Omental fat pad (tissue), 4 donors: Measurements from ENCODE around the gene ZFAND3. TPM values are rescaled to one million over a fixed set of nuclear protein-coding genes. Genes with fewer than 3 reads are reported as not detected.

Source experiments
- ATAC-seq: fragments of 150-250 bp; one replicate; pipeline ENCODE4 v1.9.1; 2016; ENCODE audit warnings: mild to moderate bottlenecking, moderate library complexity; ENCODE audit not compliant: low FRiP score
- DNase-seq: peaks from one replicate; pipeline ENCODE4 v3.0.0-alpha.2; 2019; ENCODE audit warnings: low spot score
- total RNA-seq, 4 donors: library from RNA; depleted of rRNA; stranded (reverse); fragments of >200 nt; gene quantifications; one replicate each; pipeline ENCODE4 v1.1.0, GENCODE V29; 2016
- TF ChIP-seq, protein P1 (sequence below), 3 donors: fragments of 450-650 bp; IDR thresholded peaks; one replicate each; pipeline ENCODE4 v1.5.1; 2016 to 2017; ENCODE audit warnings: antibody characterized with exemption in 3 of 3, mild to moderate bottlenecking in 3 of 3, moderate library complexity in 2 of 3

Gene ZFAND3
- total RNA-seq, 4 donors from 2014 or later: 28.8 to 43.8 (median 38.0) TPM

DNA sequence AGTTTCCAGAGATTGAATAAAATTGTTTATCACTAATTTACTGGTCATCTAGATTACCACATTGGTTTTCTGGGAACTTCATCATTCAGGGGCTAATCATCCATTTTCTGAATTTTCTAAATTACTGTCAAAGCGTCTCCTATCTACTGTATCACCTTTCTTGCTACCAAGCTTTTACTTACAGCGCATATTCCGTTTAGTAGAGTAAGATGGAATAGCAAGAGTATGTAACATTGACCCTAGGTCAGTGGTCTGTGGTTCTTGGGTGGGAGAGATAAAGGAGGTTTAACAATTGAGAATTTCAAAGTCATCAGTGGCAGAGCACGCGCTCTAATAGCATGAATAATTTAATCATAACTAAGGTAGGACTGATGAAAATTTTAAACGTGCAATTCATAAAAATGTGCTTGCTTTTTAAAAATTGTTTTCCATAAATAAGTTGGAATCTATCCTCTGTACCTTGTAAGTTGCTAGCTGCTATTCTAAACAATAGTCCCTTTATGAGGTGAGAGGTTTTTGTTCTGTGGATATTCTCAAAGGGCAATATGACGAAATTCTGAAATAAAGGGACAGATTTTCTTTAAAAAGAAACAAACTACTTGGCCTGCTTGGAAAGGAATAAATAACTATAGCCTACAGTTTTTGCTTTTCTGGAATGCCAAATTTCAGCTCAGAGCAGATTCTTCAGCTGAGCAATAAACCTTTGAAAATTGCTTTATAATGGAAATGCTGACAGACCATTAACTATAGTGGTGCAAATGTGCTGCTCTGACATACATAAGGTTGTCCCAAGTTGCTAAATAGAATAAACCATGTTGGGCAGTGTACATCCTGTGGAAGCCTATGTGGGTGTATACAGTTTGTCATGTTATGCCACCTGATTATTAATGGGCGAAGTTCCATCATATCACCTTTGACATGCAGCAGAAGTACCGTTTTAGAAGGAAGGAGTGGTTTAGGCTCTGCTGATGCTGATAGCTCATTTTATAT, 84.1 kb downstream of the ZFAND3 start:
- ATAC-seq (no peak), DNase-seq (no peak)
- TF ChIP-seq, protein P1, sequence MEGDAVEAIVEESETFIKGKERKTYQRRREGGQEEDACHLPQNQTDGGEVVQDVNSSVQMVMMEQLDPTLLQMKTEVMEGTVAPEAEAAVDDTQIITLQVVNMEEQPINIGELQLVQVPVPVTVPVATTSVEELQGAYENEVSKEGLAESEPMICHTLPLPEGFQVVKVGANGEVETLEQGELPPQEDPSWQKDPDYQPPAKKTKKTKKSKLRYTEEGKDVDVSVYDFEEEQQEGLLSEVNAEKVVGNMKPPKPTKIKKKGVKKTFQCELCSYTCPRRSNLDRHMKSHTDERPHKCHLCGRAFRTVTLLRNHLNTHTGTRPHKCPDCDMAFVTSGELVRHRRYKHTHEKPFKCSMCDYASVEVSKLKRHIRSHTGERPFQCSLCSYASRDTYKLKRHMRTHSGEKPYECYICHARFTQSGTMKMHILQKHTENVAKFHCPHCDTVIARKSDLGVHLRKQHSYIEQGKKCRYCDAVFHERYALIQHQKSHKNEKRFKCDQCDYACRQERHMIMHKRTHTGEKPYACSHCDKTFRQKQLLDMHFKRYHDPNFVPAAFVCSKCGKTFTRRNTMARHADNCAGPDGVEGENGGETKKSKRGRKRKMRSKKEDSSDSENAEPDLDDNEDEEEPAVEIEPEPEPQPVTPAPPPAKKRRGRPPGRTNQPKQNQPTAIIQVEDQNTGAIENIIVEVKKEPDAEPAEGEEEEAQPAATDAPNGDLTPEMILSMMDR (IDR thresholded peaks at IDR 0.05): no peak

DNA sequence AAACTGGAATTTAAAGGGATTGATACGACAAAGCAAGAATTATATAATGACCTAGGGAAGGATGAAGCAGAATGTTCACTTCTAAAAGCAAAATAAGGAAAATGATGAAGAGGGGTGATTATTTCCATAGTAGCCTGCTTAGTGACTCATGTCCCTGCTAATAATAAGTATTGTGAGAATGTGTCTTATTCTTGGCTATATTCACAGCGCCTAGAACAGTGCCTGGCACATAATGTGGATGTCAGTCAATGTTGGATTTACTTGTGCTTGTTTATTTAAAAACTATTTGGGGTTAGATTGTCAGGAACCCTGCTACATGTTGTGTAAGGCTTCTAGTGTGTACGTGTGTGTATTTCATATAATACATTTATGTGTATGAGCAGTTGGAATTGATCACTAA, 85.1 kb downstream of the ZFAND3 start:
- ATAC-seq: no peak
- TF ChIP-seq, protein P1 (IDR thresholded peaks at IDR 0.05): no peak

DNA sequence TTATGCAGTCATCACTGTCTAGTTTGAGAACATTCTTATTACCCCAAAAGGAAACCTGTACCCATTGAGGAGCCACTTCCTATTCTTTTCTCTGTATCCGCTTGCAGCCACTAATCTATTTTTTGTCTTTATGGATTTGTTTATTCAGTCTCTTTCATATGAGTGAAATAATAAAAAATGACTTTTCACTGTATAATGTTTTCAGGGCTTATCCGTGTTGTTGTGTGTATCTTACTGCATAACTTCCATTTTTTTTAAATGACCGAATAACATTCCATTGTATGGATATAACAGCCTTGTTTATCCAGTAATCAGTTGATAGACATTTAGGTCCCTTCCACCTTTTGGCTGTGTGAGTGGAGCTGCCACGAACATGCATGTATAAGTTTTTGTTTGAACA, 86.6 kb downstream of the ZFAND3 start:
- DNase-seq (no peak), ATAC-seq (no peak)
- TF ChIP-seq, protein P1 (IDR thresholded peaks at IDR 0.05): no peak

More for the DNA sequence above, 85.1 kb downstream of the ZFAND3 start:
- DNase-seq: no peak

DNA sequence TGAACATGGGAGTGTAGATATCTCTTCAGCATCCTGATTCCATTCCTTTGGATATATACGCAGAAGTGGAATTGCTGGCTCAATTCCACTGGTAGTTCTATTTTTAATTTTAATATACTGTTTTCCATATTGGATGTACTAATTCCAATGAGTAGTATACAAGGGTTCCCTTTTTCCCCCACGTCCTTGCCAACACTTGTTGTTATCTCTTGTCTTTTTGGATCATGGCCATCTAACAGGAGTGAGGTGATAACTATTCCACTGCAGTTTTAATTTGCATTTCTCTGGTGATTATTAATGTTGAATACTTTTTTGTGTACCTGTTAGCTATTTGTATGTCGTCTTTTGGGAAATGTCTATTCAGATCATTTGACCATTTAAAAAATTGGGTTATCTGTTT, 91.5 kb downstream of the ZFAND3 start:
- TF ChIP-seq, protein P1 (IDR thresholded peaks at IDR 0.05): no peak

DNA sequence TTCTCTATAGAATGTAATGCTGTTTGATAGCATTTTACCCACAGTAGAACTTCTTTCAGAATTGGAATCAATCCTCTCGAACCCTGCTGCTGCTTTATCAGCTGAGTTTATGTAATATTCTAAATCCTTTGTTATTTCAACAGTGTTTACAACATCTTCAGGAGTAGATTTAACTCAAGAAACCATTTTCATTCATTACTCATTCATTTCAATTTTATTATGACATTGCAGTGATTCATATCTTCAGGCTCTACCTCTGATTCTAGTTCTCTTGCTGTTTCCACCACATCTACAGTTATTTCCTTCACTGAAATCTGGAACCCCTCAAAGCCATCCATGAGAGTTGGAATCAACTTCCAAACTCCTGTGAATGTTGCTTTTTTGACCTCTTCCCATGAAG, 93.7 kb downstream of the ZFAND3 start:
- ATAC-seq (no peak), DNase-seq (no peak)
- TF ChIP-seq, protein P1 (IDR thresholded peaks at IDR 0.05): no peak

More for the DNA sequence above, 91.5 kb downstream of the ZFAND3 start:
- ATAC-seq: no peak
- DNase-seq: no peak

DNA sequence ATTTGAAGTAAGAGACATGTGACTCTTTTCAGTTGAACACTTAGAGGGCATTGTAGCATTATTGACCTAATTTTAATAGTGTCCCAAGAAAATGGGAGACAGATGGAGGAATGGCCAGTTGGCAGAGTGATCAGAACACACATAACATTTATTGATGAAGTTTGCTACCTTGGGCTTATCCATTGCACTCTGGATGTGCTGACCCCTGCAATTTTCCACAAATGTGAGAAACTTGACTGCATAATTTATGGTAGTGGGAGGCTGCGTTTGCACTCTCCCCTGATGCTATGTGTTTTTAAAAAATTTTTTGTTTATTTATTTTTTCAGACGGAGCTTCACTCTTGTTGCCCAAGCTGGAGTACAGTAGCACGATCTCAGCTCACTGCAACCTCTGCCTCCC, 95.9 kb downstream of the ZFAND3 start:
- ATAC-seq: no peak
- DNase-seq: no peak
- TF ChIP-seq, protein P1 (IDR thresholded peaks at IDR 0.05): no peak

DNA sequence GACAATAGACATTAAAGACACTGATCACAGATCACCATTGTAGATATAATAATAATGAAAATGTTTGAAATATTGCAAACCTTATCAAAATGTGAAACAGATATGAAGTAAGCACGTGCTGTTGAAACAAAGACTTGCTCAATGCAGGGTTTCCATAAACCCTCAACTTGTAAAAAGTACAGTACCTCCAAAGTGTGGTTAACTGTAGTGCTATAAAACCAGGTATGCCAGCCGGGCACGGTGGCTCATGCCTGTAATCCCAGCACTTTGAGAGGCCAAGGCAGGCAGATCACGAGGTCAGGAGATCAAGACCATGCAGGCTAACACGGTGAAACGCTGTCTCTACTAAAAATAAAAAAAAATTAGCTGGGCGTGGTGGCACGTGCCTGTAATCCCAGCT, 96.6 kb downstream of the ZFAND3 start:
- DNase-seq (no peak), ATAC-seq (no peak)
- TF ChIP-seq, protein P1 (IDR thresholded peaks at IDR 0.05): no peak
